T-helper 2 cell treated with Interferon-gamma antibody and Interleukin-4, amounts not matched to agents 100 ng/mL and 5 ng/mL, for 36 hours (primary cell): ENCODE data around the gene BLZF1. TPM values are rescaled to one million over a fixed set of nuclear protein-coding genes. Genes with fewer than 3 reads are reported as not detected.
"Not testable (repeated sequence)": the region's sequence is repeated elsewhere in the genome, so short reads cannot be mapped to it uniquely, and the experiment has no call there.

ENCODE experiments used
- intact Hi-C: fragments of 100-400 bp; cut with micrococcal nuclease; formaldehyde crosslinking; loops from one replicate; pipeline ENCODE4 v1.15.1; 2023
- total RNA-seq: library from RNA; stranded (reverse); gene quantifications from 2 replicates; pipeline ENCODE4 v1.2.3, GENCODE V29; 2022

BLZF1 gene
- total RNA-seq, 1 donor from 2014 or later: 26.2 TPM

GRCh38 chr1:169348383-169349036, 19.5 kb upstream of the BLZF1 start:
- intact Hi-C loops: loop anchor here (1.0 to 10.0 kb wide), 3 partner anchors 214 to 909 kb away; no protein-coding TSS in a partner anchor

- intact Hi-C loops: no loop called here
These were observed 7.6 kb upstream of the BLZF1 start for GRCh38 chr1:169360415-169360814.

GRCh38 chr1:169361281-169361680, 6.7 kb upstream of the BLZF1 start:
- intact Hi-C loops: no loop called here

GRCh38 chr1:169363046-169363730, 4.8 kb upstream of the BLZF1 start:
- intact Hi-C loops: loop anchor here (2.0 kb wide), 1 partner anchor 50 kb away; no protein-coding TSS in a partner anchor

- intact Hi-C loops: loop anchor here (5.0 kb wide), 8 partner anchors 182 to 1738 kb away; partner anchors contain the start of gene SFT2D2
These were observed 3.0 kb upstream of the BLZF1 start for GRCh38 chr1:169364948-169365347.

- intact Hi-C loops: loop anchor here (1.0 to 5.0 kb wide), 12 partner anchors 60 to 1740 kb away; partner anchors contain the start of genes ATP1B1, CCDC181, DCAF6 and MPC2
These were observed 804 bp upstream of the BLZF1 start for GRCh38 chr1:169367096-169367685.

GRCh38 chr1:169368406-169368769, 393 bp downstream of the BLZF1 start:
- intact Hi-C loops: loop anchor here (1.0 to 5.0 kb wide), 11 partner anchors 116 to 1741 kb away; partner anchors contain the start of genes METTL18, SFT2D2 and TIPRL

GRCh38 chr1:169371404-169371803, 3.4 kb downstream of the BLZF1 start:
- intact Hi-C loops: loop anchor here (2.0 kb wide), 1 partner anchor 521 kb away; the partner anchor contains the start of gene SCYL3

GRCh38 chr1:169381162-169381561, 13.2 kb downstream of the BLZF1 start:
- intact Hi-C loops: no loop called here

- intact Hi-C loops: no loop called here
These were observed 15.5 kb downstream of the BLZF1 start for GRCh38 chr1:169383449-169383848.

- intact Hi-C loops: no loop called here
These were observed 19.4 kb downstream of the BLZF1 start for GRCh38 chr1:169387399-169387798.

GRCh38 chr1:169390303-169390702, 22.3 kb downstream of the BLZF1 start:
- intact Hi-C loops: no loop called here

GRCh38 chr1:169392406-169392805, 24.4 kb downstream of the BLZF1 start:
- intact Hi-C loops: no loop called here

- intact Hi-C loops: no loop called here
These were observed 28.0 kb downstream of the BLZF1 start for GRCh38 chr1:169395955-169396354.

GRCh38 chr1:169402578-169402977, 34.6 kb downstream of the BLZF1 start:
- intact Hi-C loops: not testable (repeated sequence)

- intact Hi-C loops: not testable (repeated sequence)
These were observed 40.3 kb downstream of the BLZF1 start for GRCh38 chr1:169408340-169408739.

- intact Hi-C loops: no loop called here
These were observed 47.0 kb downstream of the BLZF1 start for GRCh38 chr1:169414952-169415351.

GRCh38 chr1:169421309-169421708, 53.3 kb downstream of the BLZF1 start:
- intact Hi-C loops: no loop called here

GRCh38 chr1:169426174-169426705, 58.2 kb downstream of the BLZF1 start:
- intact Hi-C loops: no loop called here

- intact Hi-C loops: loop anchor here (1.0 kb wide), 1 partner anchor 60 kb away; the partner anchor contains the start of gene NME7
These were observed 59.2 kb downstream of the BLZF1 start, which contains the start of gene CCDC181 for GRCh38 chr1:169427081-169427641. TSS of gene CCDC181 (minus strand) at chr1:169427474. CDS start at chr1:169424927, 2,547 bp downstream.
